Prostate gland (tissue), 2 donors: ENCODE results near the gene ZNF630.
"Not testable (repeated sequence)": the region's sequence is repeated elsewhere in the genome, so short reads cannot be mapped to it uniquely, and the experiment has no call there.

Experiments
- POLR2A ChIP-seq: fragments of 450-650 bp; IDR thresholded peaks from one replicate; pipeline ENCODE4 v1.6.1; 2016; ENCODE audit warnings: antibody characterized with exemption, mild to moderate bottlenecking
- POLR2AphosphoS5 ChIP-seq: sonication (generic); formaldehyde crosslinking; IDR thresholded peaks from one replicate; pipeline ENCODE4 v1.6.1; 2017; ENCODE audit warnings: antibody characterized with exemption
- TF ChIP-seq, protein P1 (sequence below), 4 experiments: fragments of 200-600 bp in 2 of 4; fragments of 450-650 bp in 2 of 4; sonication (generic) in 2 of 4; IDR thresholded peaks; 1 replicate in 3 of 4; 2 replicates in 1 of 4; pipeline ENCODE4 v1.5.1; 2016 to 2019; ENCODE audit warnings: antibody characterized with exemption in 4 of 4, mild to moderate bottlenecking in 2 of 4, moderate library complexity in 2 of 4

- not testable (repeated sequence) for TF ChIP-seq POLR2A, POLR2AphosphoS5
- TF ChIP-seq, protein P1, sequence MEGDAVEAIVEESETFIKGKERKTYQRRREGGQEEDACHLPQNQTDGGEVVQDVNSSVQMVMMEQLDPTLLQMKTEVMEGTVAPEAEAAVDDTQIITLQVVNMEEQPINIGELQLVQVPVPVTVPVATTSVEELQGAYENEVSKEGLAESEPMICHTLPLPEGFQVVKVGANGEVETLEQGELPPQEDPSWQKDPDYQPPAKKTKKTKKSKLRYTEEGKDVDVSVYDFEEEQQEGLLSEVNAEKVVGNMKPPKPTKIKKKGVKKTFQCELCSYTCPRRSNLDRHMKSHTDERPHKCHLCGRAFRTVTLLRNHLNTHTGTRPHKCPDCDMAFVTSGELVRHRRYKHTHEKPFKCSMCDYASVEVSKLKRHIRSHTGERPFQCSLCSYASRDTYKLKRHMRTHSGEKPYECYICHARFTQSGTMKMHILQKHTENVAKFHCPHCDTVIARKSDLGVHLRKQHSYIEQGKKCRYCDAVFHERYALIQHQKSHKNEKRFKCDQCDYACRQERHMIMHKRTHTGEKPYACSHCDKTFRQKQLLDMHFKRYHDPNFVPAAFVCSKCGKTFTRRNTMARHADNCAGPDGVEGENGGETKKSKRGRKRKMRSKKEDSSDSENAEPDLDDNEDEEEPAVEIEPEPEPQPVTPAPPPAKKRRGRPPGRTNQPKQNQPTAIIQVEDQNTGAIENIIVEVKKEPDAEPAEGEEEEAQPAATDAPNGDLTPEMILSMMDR (IDR thresholded peaks at IDR 0.05), result not testable (repeated sequence)
Measured at GRCh38 chrX:48092558-48092957, 21.1 kb upstream of the ZNF630 start.
